K562 (cell line): ENCODE results near the gene PYGL. TPM values are rescaled to one million over a fixed set of nuclear protein-coding genes. Genes with fewer than 3 reads are reported as not detected.
A peak's percentile ranks its signal among the peaks of the same experiment; 100 is the strongest.

ENCODE experiments used
- ATAC-seq: fragments of 200-7000 bp; cut with Tn5 transposase; 3 replicates; pipeline ENCODE4 v1.9.1; 2020; ENCODE audit warnings: moderate library complexity
- BruUV-seq: library from RNA; stranded (reverse); fragments of 400-500 nt; replicated peaks from 2 replicates; lab custom pipeline; 2021; lab: Mats Ljungman, UMichigan
- CTCF ChIA-PET: fragments of 300-600 bp; formaldehyde crosslinking; extraction: SDS; loops from one replicate; lab custom pipeline; 2021; ENCODE audit warnings: low intra/inter-chr PET ratio; lab: Yijun Ruan, JAX
- POLR2A ChIA-PET: fragments of 300-600, 350-650 bp; sonication (Branson Sonifier 250); formaldehyde crosslinking; extraction: SDS; loops from one replicate; lab custom pipeline; 2021; ENCODE audit warnings: antibody characterized with exemption, inconsistent platforms; lab: Yijun Ruan, JAX
- DNase-seq, 4 experiments: peaks; one replicate each; pipeline versions ENCODE4 v3.0.0 to v3.0.0-alpha.2; 2011 to 2018; ENCODE audit warnings: low spot score in 3 of 4, mixed read lengths in 3 of 4; ENCODE audit errors: extremely low read depth in 1 of 4
- FAIRE-seq: peaks from 2 replicates; lab custom pipeline; 2011; peaks lifted over from hg19 to GRCh38; lab: Jason Lieb, UNC
- H2AFZ ChIP-seq: 2 replicates; pipeline ENCODE4 v1.6.0; 2011; ENCODE audit warnings: low read depth, low read length, control low read depth, inconsistent platforms
- H3K27ac ChIP-seq: fragments of 200-600 bp; 3 replicates; pipeline ENCODE4 v1.8.0; 2011; ENCODE audit warnings: low read depth, mild to moderate bottlenecking, control low read depth, inconsistent platforms, low read length, moderate library complexity, mixed read lengths; ENCODE audit errors: extremely low read depth
- H3K27me3 ChIP-seq, 2 experiments: fragments of 300-600 bp in 1 of 2; 2 replicates in 1 of 2; 3 replicates in 1 of 2; pipeline versions ENCODE4 v1.6.0 to v1.8.0; 2011; ENCODE audit warnings: inconsistent platforms in 2 of 2, low read length in 2 of 2, mild to moderate bottlenecking in 1 of 2, mixed read lengths in 1 of 2, moderate library complexity in 1 of 2; ENCODE audit not compliant: control insufficient read depth in 2 of 2, insufficient read depth in 2 of 2
- H3K36me3 ChIP-seq: fragments of 300-600 bp; 3 replicates; pipeline ENCODE4 v1.8.0; 2011; ENCODE audit warnings: mild to moderate bottlenecking, low read length, inconsistent platforms; ENCODE audit not compliant: control insufficient read depth, insufficient read depth
- H3K4me1 ChIP-seq, 2 experiments: fragments of 200-600 bp in 1 of 2; replicated peaks in 1 of 2; 2 replicates in 1 of 2; 3 replicates in 1 of 2; pipeline versions ENCODE4 v1.5.1 to v1.8.0; 2011; ENCODE audit warnings: inconsistent platforms in 2 of 2, low read length in 2 of 2, mild to moderate bottlenecking in 1 of 2, mixed read lengths in 1 of 2, moderate library complexity in 1 of 2; ENCODE audit not compliant: control insufficient read depth in 2 of 2, insufficient read depth in 2 of 2
- H3K4me2 ChIP-seq: 2 replicates; pipeline ENCODE4 v1.6.1; 2011; ENCODE audit warnings: low read length, control low read depth, inconsistent platforms, mixed read lengths; ENCODE audit not compliant: insufficient read depth
- H3K4me3 ChIP-seq: fragments of 200-600 bp; sonication (generic), shearing (Covaris generic); 2 replicates; pipeline ENCODE4 v1.5.1; 2016; ENCODE audit warnings: control low read depth, inconsistent platforms
- H3K79me2 ChIP-seq: fragments of 200-600 bp; 3 replicates; pipeline ENCODE4 v1.8.0; 2011; ENCODE audit warnings: low read length, inconsistent platforms; ENCODE audit not compliant: control insufficient read depth, insufficient read depth
- H3K9ac ChIP-seq, 2 experiments: 2 replicates each; pipeline versions ENCODE4 v1.6.0 to v1.6.1; 2011; ENCODE audit warnings: low read depth in 2 of 2, low read length in 2 of 2, control low read depth in 1 of 2, inconsistent platforms in 1 of 2, mild to moderate bottlenecking in 1 of 2, mixed read lengths in 1 of 2; ENCODE audit not compliant: insufficient read depth in 1 of 2
- H3K9me1 ChIP-seq: one replicate; pipeline ENCODE4 v1.6.0; 2011; ENCODE audit warnings: inconsistent platforms, mild to moderate bottlenecking, low read length, moderate library complexity; ENCODE audit not compliant: control insufficient read depth, insufficient read depth
- H3K9me3 ChIP-seq: replicated peaks from 2 replicates; pipeline ENCODE4 v1.5.1; 2011; ENCODE audit warnings: low read depth, low read length, inconsistent platforms; ENCODE audit not compliant: control insufficient read depth, insufficient read depth
- H4K20me1 ChIP-seq: replicated peaks from 2 replicates; pipeline ENCODE4 v1.6.1; 2011; ENCODE audit warnings: low read length, inconsistent platforms, mixed read lengths; ENCODE audit not compliant: control insufficient read depth, insufficient read depth
- ARHGAP35 ChIP-seq: fragments of 450-650 bp; IDR thresholded peaks from 2 replicates; pipeline ENCODE4 v1.6.1; 2018; ENCODE audit not compliant: partially characterized antibody
- DACH1 ChIP-seq: fragments of 450-650 bp; IDR thresholded peaks from 2 replicates; pipeline ENCODE4 v1.6.1; 2018; ENCODE audit not compliant: partially characterized antibody
- DMBX1 ChIP-seq: fragments of 250-450 bp; sonication (Bioruptor Pico); IDR thresholded peaks from 2 replicates; pipeline ENCODE4 v1.8.0; 2022; ENCODE audit warnings: inconsistent platforms, mild to moderate bottlenecking, moderate library complexity, borderline replicate concordance
- HES1 ChIP-seq: fragments of 450-650 bp; IDR thresholded peaks from 2 replicates; pipeline ENCODE4 v1.6.1; 2016; ENCODE audit warnings: low read depth, mild to moderate bottlenecking, moderate library complexity
- HMG20B ChIP-seq: fragments of 250-450 bp; sonication (Bioruptor Pico); IDR thresholded peaks from 2 replicates; pipeline ENCODE4 v1.5.0; 2021; ENCODE audit warnings: mild to moderate bottlenecking
- KDM1A ChIP-seq, 2 experiments: fragments of 450-650 bp; IDR thresholded peaks; 2 replicates each; pipeline ENCODE4 v1.6.1; 2016; ENCODE audit warnings: mild to moderate bottlenecking in 2 of 2
- LEF1 ChIP-seq: fragments of 450-650 bp; IDR thresholded peaks from 2 replicates; pipeline ENCODE4 v1.6.1; 2016; ENCODE audit warnings: mild to moderate bottlenecking
- MNT ChIP-seq, 2 experiments: fragments of 450-650 bp; conservative IDR thresholded peaks; 2 replicates each; pipeline ENCODE4 v1.6.1; 2017; ENCODE audit warnings: mild to moderate bottlenecking in 2 of 2, moderate library complexity in 2 of 2
- NFE2 ChIP-seq: IDR thresholded peaks from 2 replicates; pipeline ENCODE4 v1.6.1; 2014; ENCODE audit warnings: antibody characterized with exemption, low read depth
- NFXL1 ChIP-seq: fragments of 450-650 bp; formaldehyde crosslinking; IDR thresholded peaks from 2 replicates; pipeline ENCODE4 v1.4.0; 2021; ENCODE audit warnings: mild to moderate bottlenecking
- NONO ChIP-seq, 2 experiments: fragments of 200-400 bp in 1 of 2; fragments of 450-650 bp in 1 of 2; formaldehyde crosslinking in 1 of 2; IDR thresholded peaks; 2 replicates each; pipeline ENCODE4 v1.6.1; 2017; ENCODE audit warnings: low read depth in 2 of 2, mild to moderate bottlenecking in 2 of 2, moderate library complexity in 2 of 2, low read length in 1 of 2
- NR4A1 ChIP-seq, 2 experiments: fragments of 250-450 bp in 1 of 2; fragments of 450-650 bp in 1 of 2; sonication (Bioruptor Pico) in 1 of 2; IDR thresholded peaks; 2 replicates each; pipeline versions ENCODE4 v1.4.0 to v1.6.1; 2016 to 2020; ENCODE audit warnings: mild to moderate bottlenecking in 2 of 2, missing compliant biosample characterization in 1 of 2, missing genetic modification characterization in 1 of 2, moderate library complexity in 1 of 2
- PHB2 ChIP-seq: fragments of 450-650 bp; IDR thresholded peaks from 2 replicates; pipeline ENCODE4 v1.6.1; 2017; ENCODE audit warnings: low read depth
- TBP ChIP-seq: optimal IDR thresholded peaks from 2 replicates; pipeline ENCODE3; 2011; ENCODE audit warnings: low read depth, low read length, improper control_type of control experiment
- WGBS: fragments of 100-300 bp; shearing (Covaris generic); methylation state at CpG from one replicate; pipeline ENCODE4 v1.1.6; 2016; ENCODE audit warnings: low coverage, mixed read lengths; ENCODE audit not compliant: insufficient coverage; ENCODE audit errors: missing lambda C conversion rate; 5-methylcytosine and 5-hydroxymethylcytosine counted together
- in situ Hi-C: fragments of 300-500 bp; cut with MboI; formaldehyde crosslinking; loops from 4 replicates; pipeline ENCODE4 v1.15.0; 2018; ENCODE audit warnings: inconsistent platforms, mixed read lengths
- intact Hi-C: fragments of 100-400 bp; cut with micrococcal nuclease; formaldehyde crosslinking; loops from 2 replicates; pipeline ENCODE4 v1.14.2; 2022
- polyA plus RNA-seq, 8 experiments: library from polyadenylated mRNA; depleted of rRNA in 4 of 8; stranded (reverse) in 5 of 8; unstranded in 3 of 8; fragments of >200 nt; fragmentation: Nextera tagmentation in 2 of 8; fragmentation: Illumina TruSeq in 1 of 8; extraction: Ambion mirVana in 2 of 8; extraction: Trizol in 1 of 8; gene quantifications; 2 replicates each; pipeline versions ENCODE4 v1.2.1 to v1.2.3, GENCODE V29; 2011 to 2014; ENCODE audit warnings: inconsistent platforms in 1 of 8, missing spikeins in 1 of 8
- total RNA-seq, 7 experiments: library from RNA; depleted of rRNA in 6 of 7; stranded (reverse); fragments of >200 nt in 6 of 7; fragmentation: Illumina TruSeq in 2 of 7; extraction: Trizol in 2 of 7; gene quantifications; 2 replicates each; pipeline versions ENCODE4 v1.2.1 to v1.2.3, GENCODE V29; 2011 to 2021; ENCODE audit warnings: low replicate concordance in 1 of 7

The PYGL gene
- total and polyA plus RNA-seq, 9 of the 15 experiments (the other 6 are each of a cell fraction or from before 2014, with no cell fraction given) = 3.5 to 17.9 (median 13.1) TPM

GRCh38 chr14:50985124-50985858 lies 41.0 kb upstream of the PYGL start:
- H4K20me1 ChIP-seq = no peaks in the 10 kb centered on the region
- DNase-seq (no peak), ATAC-seq (no peak), FAIRE-seq (no peak)
- ChIA-PET POLR2A (no interaction called here), CTCF (no interaction called here)
- H3K4me2 ChIP-seq = peak overlapping the region; percentile 37
- H3K4me1 ChIP-seq = no peaks in the 10 kb centered on the region
- no peaks in the 10 kb centered on the region for H3K79me2 ChIP-seq
- H3K27ac ChIP-seq = no peak overlapping the region
- WGBS = under 1% methylated on average over 13 of the region's 13 CpGs
- H3K36me3 ChIP-seq = no peaks in the 10 kb centered on the region
- no peaks in the 10 kb centered on the region for H3K9me1 ChIP-seq
- no peak overlapping the region for H3K4me3 ChIP-seq
- BruUV-seq = no TSS peak
- in situ Hi-C loops = no loop called here
- peaks cover 13 to 23% of the 10 kb centered on the region in 2 experiments; a peak in 4 of 5 replicates for H3K27me3 ChIP-seq
- no peak overlapping the region for H3K9ac ChIP-seq
- no peaks in the 10 kb centered on the region for H3K9me3 ChIP-seq
- no peak overlapping the region for H2AFZ ChIP-seq
- no peak for TF ChIP-seq NFE2
- TF ChIP-seq ARHGAP35 = no peak
- no peak for TF ChIP-seq LEF1
- no peak for TF ChIP-seq NONO (IDR thresholded peaks at IDR 0.05; ENCODE audit: low read depth in 2 of 2, low read length in 1 of 2)
- no peak for TF ChIP-seq NR4A1 (CRISPR knock-in tag; IDR thresholded peaks at IDR 0.05)
- no peak for TF ChIP-seq NR4A1 (tag; IDR thresholded peaks at IDR 0.05)
- TF ChIP-seq DACH1 = no peak
- no peak for TF ChIP-seq HMG20B
- TF ChIP-seq NFXL1 (CRISPR knock-in tag) = no peak
- TF ChIP-seq MNT (conservative IDR thresholded peaks at IDR 0.05) = no peak
- no peak for TF ChIP-seq PHB2
- no peak for TF ChIP-seq HES1
- TF ChIP-seq DMBX1 = no peak
- TF ChIP-seq TBP = no peak
- no peak for TF ChIP-seq KDM1A (IDR thresholded peaks at IDR 0.05)
- intact Hi-C loops = no loop called here
